Measurements from ENCODE around the gene RABEP1.

Gene RABEP1

GRCh38 chr17:5260542-5260941, 21.5 kb upstream of the RABEP1 start:
- TF ChIP-seq REST (IDR thresholded peaks at IDR 0.05; ENCODE audit: insufficient replicate concordance, low read depth) (no peak), SPI1 (IDR thresholded peaks at IDR 0.05; ENCODE audit: borderline replicate concordance, low read depth) (no peak), POLR2AphosphoS5 (IDR thresholded peaks at IDR 0.05; ENCODE audit: low read depth) (no peak), GABPA (IDR thresholded peaks at IDR 0.05; ENCODE audit: low read depth) (no peak), CTCF (IDR thresholded peaks at IDR 0.05; ENCODE audit: insufficient read depth, low read length) (no peak)
- no peak for DNase-seq (ENCODE audit: low read depth in 1 of 2, low spot score in 1 of 2)
- no peak overlapping the region for H3K4me3 ChIP-seq (replicated peaks; ENCODE audit: insufficient read depth, low read length)
- no peaks in the 10 kb centered on the region for H3K27me3 ChIP-seq (ENCODE audit: insufficient read depth, poor library complexity, severe bottlenecking)
- H3K27ac ChIP-seq (replicated peaks), result no peak overlapping the region

GRCh38 chr17:5262416-5262991, 19.6 kb upstream of the RABEP1 start:
- no peak overlapping the region for H3K4me3 ChIP-seq (replicated peaks; ENCODE audit: insufficient read depth, low read length)
- TF ChIP-seq REST (IDR thresholded peaks at IDR 0.05; ENCODE audit: insufficient replicate concordance, low read depth), result no peak
- no peak for TF ChIP-seq GABPA (IDR thresholded peaks at IDR 0.05; ENCODE audit: low read depth)
- TF ChIP-seq CTCF (IDR thresholded peaks at IDR 0.05; ENCODE audit: insufficient read depth, low read length), result no peak
- TF ChIP-seq POLR2AphosphoS5 (IDR thresholded peaks at IDR 0.05; ENCODE audit: low read depth), result no peak
- no peak for TF ChIP-seq SPI1 (IDR thresholded peaks at IDR 0.05; ENCODE audit: borderline replicate concordance, low read depth)
- H3K27me3 ChIP-seq (ENCODE audit: insufficient read depth, poor library complexity, severe bottlenecking), result no peaks in the 10 kb centered on the region
- no peak overlapping the region for H3K27ac ChIP-seq (replicated peaks)
- no peak for DNase-seq (ENCODE audit: low read depth in 1 of 2, low spot score in 1 of 2)

GRCh38 chr17:5263441-5263840, 18.6 kb upstream of the RABEP1 start:
- no peak for DNase-seq (ENCODE audit: low read depth in 1 of 2, low spot score in 1 of 2)
- Histone ChIP-seq H3K4me3 (replicated peaks; ENCODE audit: insufficient read depth, low read length) (no peak overlapping the region), H3K27ac (replicated peaks) (no peak overlapping the region), H3K27me3 (ENCODE audit: insufficient read depth, poor library complexity, severe bottlenecking) (no peaks in the 10 kb centered on the region)
- TF ChIP-seq CTCF (IDR thresholded peaks at IDR 0.05; ENCODE audit: insufficient read depth, low read length) (no peak), SPI1 (IDR thresholded peaks at IDR 0.05; ENCODE audit: borderline replicate concordance, low read depth) (no peak)

- Histone ChIP-seq H3K27ac (replicated peaks) (no peak overlapping the region), H3K4me3 (replicated peaks; ENCODE audit: insufficient read depth, low read length) (no peak overlapping the region), H3K27me3 (ENCODE audit: insufficient read depth, poor library complexity, severe bottlenecking) (no peaks in the 10 kb centered on the region)
- peak; percentile 39; the same call in 1 of the 2 replicates for TF ChIP-seq SPI1 (IDR thresholded peaks at IDR 0.05; ENCODE audit: borderline replicate concordance, low read depth)
- no peak for TF ChIP-seq POLR2AphosphoS5 (IDR thresholded peaks at IDR 0.05; ENCODE audit: low read depth)
- no peak for DNase-seq (ENCODE audit: low read depth in 1 of 2, low spot score in 1 of 2)
Measured at GRCh38 chr17:5264893-5265292, 17.2 kb upstream of the RABEP1 start.

Measured in HL-60 (cell line).